Hepatic stellate cell (primary cell): ENCODE data around the gene CFAP299.
"Not testable (repeated sequence)": the region's sequence is repeated elsewhere in the genome, so short reads cannot be mapped to it uniquely, and the experiment has no call there.

Source experiments
- DNase-seq: peaks from one replicate; pipeline ENCODE4 v3.0.0; 2011; ENCODE audit warnings: low spot score

The CFAP299 gene

GRCh38 chr4:80390178-80390577, 54.6 kb downstream of the CFAP299 start:
- no peak for DNase-seq

GRCh38 chr4:80393246-80393969, 57.9 kb downstream of the CFAP299 start:
- peak; percentile 13 for DNase-seq

- no peak for DNase-seq
These were observed 58.4 kb downstream of the CFAP299 start for GRCh38 chr4:80393970-80394250.

GRCh38 chr4:80407246-80407645, 71.7 kb downstream of the CFAP299 start:
- peak; percentile 21 for DNase-seq

- no peak for DNase-seq
These were observed 74.3 kb downstream of the CFAP299 start for GRCh38 chr4:80409809-80410208.

GRCh38 chr4:80412322-80412721, 76.8 kb downstream of the CFAP299 start:
- no peak for DNase-seq

GRCh38 chr4:80413086-80413485, 77.6 kb downstream of the CFAP299 start:
- no peak for DNase-seq

- DNase-seq = no peak
These were observed 81.5 kb downstream of the CFAP299 start for GRCh38 chr4:80417019-80417418.

GRCh38 chr4:80419946-80420345, 84.4 kb downstream of the CFAP299 start:
- DNase-seq = no peak

- DNase-seq = no peak
These were observed 85.1 kb downstream of the CFAP299 start for GRCh38 chr4:80420638-80421037.

GRCh38 chr4:80422727-80423404, 87.3 kb downstream of the CFAP299 start:
- DNase-seq = no peak

- no peak for DNase-seq
These were observed 88.2 kb downstream of the CFAP299 start for GRCh38 chr4:80423553-80424224.

GRCh38 chr4:80424225-80424581, 88.7 kb downstream of the CFAP299 start:
- DNase-seq = no peak

GRCh38 chr4:80425124-80426100, 89.9 kb downstream of the CFAP299 start:
- no peak for DNase-seq

GRCh38 chr4:80431203-80431965, 95.9 kb downstream of the CFAP299 start:
- no peak for DNase-seq

- peak; percentile 24 for DNase-seq
These were observed 98.7 kb downstream of the CFAP299 start for GRCh38 chr4:80434238-80434637.

- no peak for DNase-seq
These were observed 102.5 kb downstream of the CFAP299 start for GRCh38 chr4:80438016-80438415.

GRCh38 chr4:80439294-80440061, 103.9 kb downstream of the CFAP299 start:
- DNase-seq = not testable (repeated sequence)

GRCh38 chr4:80446248-80446647, 110.7 kb downstream of the CFAP299 start:
- no peak for DNase-seq

GRCh38 chr4:80446664-80447063, 111.1 kb downstream of the CFAP299 start:
- DNase-seq = no peak

GRCh38 chr4:80447493-80447892, 112.0 kb downstream of the CFAP299 start:
- no peak for DNase-seq
